Stimulated activated CD8-positive, alpha-beta memory T cell treated with anti-CD3 and anti-CD28 coated beads, Interleukin-7, amount 100 ng/mL, for 4 hours (primary cell): ENCODE measurements around the gene CCDC88C.
"Not testable (repeated sequence)": the region's sequence is repeated elsewhere in the genome, so short reads cannot be mapped to it uniquely, and the experiment has no call there.

Experiments
- DNase-seq, 2 donors: peaks; one replicate each; pipeline ENCODE4 v3.0.0-alpha.2; 2020; ENCODE audit warnings: low read depth in 2 of 2

The CCDC88C gene

GRCh38 chr14:91415794-91416743, 1.6 kb downstream of the CCDC88C start:
- peak; percentile 50 to 52 for DNase-seq

GRCh38 chr14:91414475-91414833, 3.2 kb downstream of the CCDC88C start:
- DNase-seq = no peak

- no peak for DNase-seq
Measured at GRCh38 chr14:91413547-91414474, 3.8 kb downstream of the CCDC88C start.

GRCh38 chr14:91412939-91413338, 4.7 kb downstream of the CCDC88C start:
- DNase-seq = no peak

GRCh38 chr14:91410771-91411536, 6.7 kb downstream of the CCDC88C start:
- DNase-seq = no peak

- peak in 1 of 2 donors; percentile 39 for DNase-seq
Measured at GRCh38 chr14:91409928-91410718, 7.5 kb downstream of the CCDC88C start.

- DNase-seq = not testable (repeated sequence)
Measured at GRCh38 chr14:91409240-91409639, 8.4 kb downstream of the CCDC88C start.

- no peak for DNase-seq
Measured at GRCh38 chr14:91406982-91407381, 10.6 kb downstream of the CCDC88C start.

GRCh38 chr14:91406451-91406850, 11.2 kb downstream of the CCDC88C start:
- DNase-seq = no peak

- DNase-seq = no peak
Measured at GRCh38 chr14:91405724-91406435, 11.7 kb downstream of the CCDC88C start.

GRCh38 chr14:91405241-91405721, 12.3 kb downstream of the CCDC88C start:
- DNase-seq = peak; percentile 62 to 64

GRCh38 chr14:91402771-91403600, 14.6 kb downstream of the CCDC88C start:
- no peak for DNase-seq

GRCh38 chr14:91402348-91402747, 15.3 kb downstream of the CCDC88C start:
- no peak for DNase-seq

GRCh38 chr14:91401751-91402150, 15.9 kb downstream of the CCDC88C start:
- no peak for DNase-seq

GRCh38 chr14:91400696-91401095, 16.9 kb downstream of the CCDC88C start:
- no peak for DNase-seq

- no peak for DNase-seq
Measured at GRCh38 chr14:91399868-91400640, 17.6 kb downstream of the CCDC88C start.

- no peak for DNase-seq
Measured at GRCh38 chr14:91398707-91399106, 18.9 kb downstream of the CCDC88C start.

GRCh38 chr14:91397965-91398591, 19.5 kb downstream of the CCDC88C start:
- DNase-seq = no peak
